CD4-positive, alpha-beta T cell (primary cell): Measurements from ENCODE around the gene RASSF8. TPM values are rescaled to one million over a fixed set of nuclear protein-coding genes. Genes with fewer than 3 reads are reported as not detected.

ENCODE experiments used
- ATAC-seq: fragments of 200-7000 bp; cut with Tn5 transposase; one replicate; pipeline ENCODE4 v1.10.0; 2022; ENCODE audit warnings: mild to moderate bottlenecking; ENCODE audit not compliant: poor library complexity
- CTCF ChIA-PET: fragments of 350-600 bp; sonication (Branson Sonifier 250); formaldehyde crosslinking; loops from one replicate; lab custom pipeline; 2021; ENCODE audit warnings: antibody characterized with exemption, inconsistent platforms; lab: Charles Lee
- POLR2A ChIA-PET: fragments of 350-600 bp; sonication (Branson Sonifier 250); formaldehyde crosslinking; loops from one replicate; lab custom pipeline; 2021; ENCODE audit warnings: antibody characterized with exemption, inconsistent platforms; lab: Charles Lee
- DNase-seq, 14 experiments: peaks; one replicate each; pipeline ENCODE4 v3.0.0-alpha.2; 2013 to 2020; ENCODE audit warnings: mixed read lengths in 2 of 14
- H3K27ac ChIP-seq, 2 donors: one replicate each; pipeline versions ENCODE4 v1.5.1 to v1.7.0; 2013; ENCODE audit warnings: low read length in 2 of 2, low read depth in 1 of 2, mild to moderate bottlenecking in 1 of 2
- H3K27me3 ChIP-seq, 2 experiments: 1 replicate in 1 of 2; 2 replicates in 1 of 2; pipeline versions ENCODE4 v1.6.1 to v1.7.0; 2013; ENCODE audit warnings: low read length in 2 of 2, control low read depth in 1 of 2, mild to moderate bottlenecking in 1 of 2, moderate library complexity in 1 of 2; ENCODE audit not compliant: insufficient read depth in 2 of 2, control insufficient read depth in 1 of 2
- H3K36me3 ChIP-seq: one replicate; pipeline ENCODE4 v1.6.1; 2013; ENCODE audit warnings: low read length, control low read depth; ENCODE audit not compliant: insufficient read depth
- H3K4me1 ChIP-seq: one replicate; pipeline ENCODE4 v1.6.1; 2013; ENCODE audit warnings: low read length, control low read depth; ENCODE audit not compliant: insufficient read depth
- H3K4me3 ChIP-seq: one replicate; pipeline ENCODE4 v1.5.1; 2013; ENCODE audit warnings: mild to moderate bottlenecking, low read length, moderate library complexity
- H3K9me3 ChIP-seq, 2 experiments: 1 replicate in 1 of 2; 2 replicates in 1 of 2; pipeline versions ENCODE4 v1.6.1 to v1.7.0; 2013; ENCODE audit warnings: low read length in 2 of 2, mild to moderate bottlenecking in 2 of 2, control low read depth in 1 of 2, moderate library complexity in 1 of 2; ENCODE audit not compliant: control insufficient read depth in 1 of 2, insufficient read depth in 1 of 2
- H3K27ac Mint-ChIP-seq: one replicate; pipeline ENCODE4 v1.8.0; 2020; ENCODE audit warnings: mixed read lengths
- H3K27me3 Mint-ChIP-seq: one replicate; pipeline ENCODE4 v1.8.0; 2021; ENCODE audit warnings: mixed read lengths
- H3K36me3 Mint-ChIP-seq: one replicate; pipeline ENCODE4 v1.8.0; 2021; ENCODE audit warnings: low read depth, mixed read lengths
- H3K4me1 Mint-ChIP-seq: one replicate; pipeline ENCODE4 v1.8.0; 2021; ENCODE audit warnings: low read depth, mixed read lengths
- H3K4me3 Mint-ChIP-seq: one replicate; pipeline ENCODE4 v1.8.0; 2020; ENCODE audit warnings: mild to moderate bottlenecking, mixed read lengths
- H3K9me3 Mint-ChIP-seq: one replicate; pipeline ENCODE4 v1.8.0; 2020; ENCODE audit warnings: mixed read lengths
- intact Hi-C, 2 experiments: fragments of 100-400 bp; cut with DNase I in 1 of 2; cut with micrococcal nuclease in 1 of 2; formaldehyde crosslinking; loops; one replicate each; pipeline versions ENCODE4 v1.15.1 to v1.9.0; 2023 to 2025; cut with DNase I, micrococcal nuclease
- total RNA-seq, 174 experiments: library from RNA in 2 of 174; stranded (reverse) in 2 of 174; gene quantifications; one replicate each; pipeline ENCODE4 v1.2.3 and lab custom pipeline; 2021 to 2026
- TF ChIP-seq, protein P1 (sequence below): fragments of 200-600 bp; IDR thresholded peaks from one replicate; pipeline ENCODE4 v1.8.0; 2022; ENCODE audit warnings: antibody characterized with exemption, mild to moderate bottlenecking

RASSF8 gene
- total RNA-seq, 2 experiments from 2014 or later: 0.71 to 1.4 TPM

DNA sequence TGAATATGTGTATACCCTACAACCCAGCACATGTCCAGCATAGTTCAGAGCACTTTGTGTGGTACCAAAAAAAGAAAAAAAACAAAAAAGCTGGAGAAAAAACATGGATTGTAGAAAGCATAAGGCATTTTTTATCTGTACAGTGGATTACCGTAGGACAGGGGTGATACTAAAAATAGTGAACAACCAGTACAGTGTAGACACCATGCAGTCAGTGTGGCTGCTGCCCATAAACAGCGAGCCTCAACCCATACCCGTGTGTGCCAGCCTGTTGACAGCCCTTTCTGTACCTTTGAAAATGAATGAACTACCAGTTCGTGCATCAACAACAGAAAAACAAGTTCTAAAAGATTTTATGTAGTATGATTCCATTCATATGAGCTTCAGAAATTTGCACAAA, 25.1 kb downstream of the RASSF8 start:
- no peaks in the 10 kb centered on the region for H3K27me3 Mint-ChIP-seq
- Histone ChIP-seq H3K4me3 (no peak overlapping the region), H3K9me3 (no peaks in the 10 kb centered on the region), H3K27me3 (no peaks in the 10 kb centered on the region), H3K36me3 (no peaks in the 10 kb centered on the region), H3K27ac (no peak overlapping the region), H3K4me1 (no peaks in the 10 kb centered on the region)
- TF ChIP-seq, protein P1, sequence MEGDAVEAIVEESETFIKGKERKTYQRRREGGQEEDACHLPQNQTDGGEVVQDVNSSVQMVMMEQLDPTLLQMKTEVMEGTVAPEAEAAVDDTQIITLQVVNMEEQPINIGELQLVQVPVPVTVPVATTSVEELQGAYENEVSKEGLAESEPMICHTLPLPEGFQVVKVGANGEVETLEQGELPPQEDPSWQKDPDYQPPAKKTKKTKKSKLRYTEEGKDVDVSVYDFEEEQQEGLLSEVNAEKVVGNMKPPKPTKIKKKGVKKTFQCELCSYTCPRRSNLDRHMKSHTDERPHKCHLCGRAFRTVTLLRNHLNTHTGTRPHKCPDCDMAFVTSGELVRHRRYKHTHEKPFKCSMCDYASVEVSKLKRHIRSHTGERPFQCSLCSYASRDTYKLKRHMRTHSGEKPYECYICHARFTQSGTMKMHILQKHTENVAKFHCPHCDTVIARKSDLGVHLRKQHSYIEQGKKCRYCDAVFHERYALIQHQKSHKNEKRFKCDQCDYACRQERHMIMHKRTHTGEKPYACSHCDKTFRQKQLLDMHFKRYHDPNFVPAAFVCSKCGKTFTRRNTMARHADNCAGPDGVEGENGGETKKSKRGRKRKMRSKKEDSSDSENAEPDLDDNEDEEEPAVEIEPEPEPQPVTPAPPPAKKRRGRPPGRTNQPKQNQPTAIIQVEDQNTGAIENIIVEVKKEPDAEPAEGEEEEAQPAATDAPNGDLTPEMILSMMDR: no peak
- intact Hi-C loops: no loop called here
- no peak overlapping the region for H3K27ac Mint-ChIP-seq
- ChIA-PET POLR2A (no interaction called here), CTCF (no interaction called here)
- DNase-seq (no peak), ATAC-seq (no peak)
- no peaks in the 10 kb centered on the region for H3K4me1 Mint-ChIP-seq
- no peaks in the 10 kb centered on the region for H3K9me3 Mint-ChIP-seq
- H3K4me3 Mint-ChIP-seq: no peak overlapping the region
- no peaks in the 10 kb centered on the region for H3K36me3 Mint-ChIP-seq

DNA sequence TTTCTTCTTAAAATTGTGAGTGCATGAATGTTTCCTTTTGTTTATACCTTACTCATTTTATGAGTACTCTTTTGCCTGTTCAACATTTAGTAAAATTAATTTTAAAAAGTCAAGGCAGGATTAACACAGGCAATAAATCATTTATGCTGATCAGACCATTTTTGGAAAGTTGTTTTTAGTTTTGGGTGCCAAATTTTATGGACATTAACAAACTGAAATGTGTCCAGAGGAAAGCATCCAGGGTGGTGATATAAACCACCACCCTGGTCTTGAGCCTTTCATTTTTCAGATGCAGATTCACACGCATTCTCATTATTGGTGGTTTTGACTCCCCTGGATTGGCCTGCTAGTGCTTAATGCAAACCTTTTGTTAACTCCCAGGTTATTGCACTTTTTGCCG, 26.3 kb downstream of the RASSF8 start:
- H3K27me3 ChIP-seq: no peaks in the 10 kb centered on the region
- Mint-ChIP-seq H3K27ac (no peak overlapping the region), H3K4me1 (no peaks in the 10 kb centered on the region), H3K27me3 (no peaks in the 10 kb centered on the region), H3K4me3 (no peak overlapping the region), H3K36me3 (no peaks in the 10 kb centered on the region), H3K9me3 (no peaks in the 10 kb centered on the region)
- ATAC-seq (no peak), DNase-seq (no peak)
- no peaks in the 10 kb centered on the region for H3K36me3 ChIP-seq
- no peaks in the 10 kb centered on the region for H3K4me1 ChIP-seq
- H3K9me3 ChIP-seq: no peaks in the 10 kb centered on the region
- intact Hi-C loops: no loop called here
- TF ChIP-seq, protein P1: no peak
- H3K4me3 ChIP-seq: no peak overlapping the region
- ChIA-PET POLR2A (no interaction called here), CTCF (interaction anchor here (1.4 kb wide), 1 partner anchor 22 kb away, joined by 3 read pairs; no protein-coding TSS in a partner anchor)
- H3K27ac ChIP-seq: no peak overlapping the region

DNA sequence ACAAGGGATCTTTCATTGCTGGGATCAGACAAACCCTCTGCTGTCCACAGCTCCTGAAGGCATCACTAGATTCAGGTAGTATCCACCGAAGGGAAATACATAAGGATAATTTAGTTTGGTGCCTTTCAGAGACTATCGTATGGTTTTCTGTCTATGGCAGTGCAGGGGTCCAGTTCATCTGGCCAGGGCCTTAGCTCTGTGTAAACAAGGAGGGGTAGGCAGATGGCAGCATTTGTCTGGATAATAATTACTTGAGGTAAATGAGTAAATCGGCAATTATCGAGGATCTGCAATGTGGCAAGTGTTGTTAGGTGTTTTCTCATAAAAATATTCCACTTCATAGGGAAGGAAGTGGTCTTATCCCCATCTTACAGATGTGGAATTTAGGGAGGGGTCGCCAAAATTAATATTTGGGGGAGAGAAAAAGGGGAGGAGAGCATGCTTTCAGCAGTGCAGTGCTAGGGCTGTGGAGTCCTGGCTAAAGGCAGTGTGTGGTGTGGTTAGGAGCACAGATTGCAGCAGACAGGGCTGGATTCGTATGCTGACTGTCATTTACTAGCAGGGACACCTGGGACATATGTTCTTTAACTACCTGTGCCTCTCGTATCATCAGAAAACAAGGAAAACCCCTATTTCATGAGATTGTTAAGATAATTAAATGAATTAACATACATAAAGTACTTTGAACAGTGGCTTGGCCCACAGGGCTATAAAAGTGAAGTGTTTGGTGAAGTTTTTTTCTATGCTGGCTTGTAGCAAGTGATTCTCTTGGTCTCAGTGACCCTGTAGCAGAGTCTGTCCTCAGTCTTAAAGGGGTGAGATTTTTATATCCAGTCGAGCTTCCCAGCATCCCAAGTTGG, 27.1 kb downstream of the RASSF8 start:
- H3K36me3 Mint-ChIP-seq: no peaks in the 10 kb centered on the region
- CTCF ChIA-PET: interaction anchor here (1.4 kb wide), 1 partner anchor 22 kb away, joined by 3 read pairs; no protein-coding TSS in a partner anchor
- H3K4me1 Mint-ChIP-seq: no peaks in the 10 kb centered on the region

More for the DNA sequence above, 27.1 kb downstream of the RASSF8 start:
- no peaks in the 10 kb centered on the region for H3K4me1 ChIP-seq
- H3K4me3 ChIP-seq: no peak overlapping the region
- H3K9me3 ChIP-seq: no peaks in the 10 kb centered on the region
- no peak overlapping the region for H3K27ac Mint-ChIP-seq
- H3K27me3 ChIP-seq: no peaks in the 10 kb centered on the region
- POLR2A ChIA-PET: no interaction called here
- TF ChIP-seq, protein P1: no peak
- no peak overlapping the region for H3K27ac ChIP-seq
- DNase-seq (no peak), ATAC-seq (no peak)
- no peak overlapping the region for H3K4me3 Mint-ChIP-seq
- no peaks in the 10 kb centered on the region for H3K9me3 Mint-ChIP-seq
- intact Hi-C loops: no loop called here
- H3K36me3 ChIP-seq: no peaks in the 10 kb centered on the region
- H3K27me3 Mint-ChIP-seq: no peaks in the 10 kb centered on the region
